Measurements from ENCODE around the gene ST3GAL6.

GRCh38 chr3:98805571-98805970 is 42.4 kb downstream of the ST3GAL6 start:
- TF ChIP-seq CEBPB (IDR thresholded peaks at IDR 0.05; ENCODE audit: borderline replicate concordance, low read depth, low read length) = no peak
- no peak for TF ChIP-seq CTCF (CRISPR knock-in tag; IDR thresholded peaks at IDR 0.05)
- no peak for TF ChIP-seq SMAD3 (CRISPR knock-in tag; IDR thresholded peaks at IDR 0.05)
- TF ChIP-seq FOXK1 (CRISPR knock-in tag; IDR thresholded peaks at IDR 0.05; ENCODE audit: borderline replicate concordance, low read depth) = no peak
- no peak for TF ChIP-seq ZNF326 (CRISPR knock-in tag; IDR thresholded peaks at IDR 0.05; ENCODE audit: borderline replicate concordance)
- no peak for TF ChIP-seq KAT2B (IDR thresholded peaks at IDR 0.05; ENCODE audit: borderline replicate concordance, low read depth, low read length)
- no peak for TF ChIP-seq ZFYVE20 (CRISPR knock-in tag; IDR thresholded peaks at IDR 0.05; ENCODE audit: borderline replicate concordance, low read depth)
- no peak for TF ChIP-seq FOXJ3 (CRISPR knock-in tag; IDR thresholded peaks at IDR 0.05; ENCODE audit: borderline replicate concordance)
- TF ChIP-seq FOXK2 (IDR thresholded peaks at IDR 0.05) = no peak
- TF ChIP-seq TCF12 (IDR thresholded peaks at IDR 0.05) = no peak
- TF ChIP-seq TCF12 (CRISPR knock-in tag; IDR thresholded peaks at IDR 0.05) = no peak
- no peak for TF ChIP-seq CREB1 (IDR thresholded peaks at IDR 0.05)
- no peak for TF ChIP-seq CREB1 (CRISPR knock-in tag; IDR thresholded peaks at IDR 0.05)
- no peak for TF ChIP-seq ARNTL (CRISPR knock-in tag; IDR thresholded peaks at IDR 0.05)
- no peak for TF ChIP-seq ELK4 (CRISPR knock-in tag; IDR thresholded peaks at IDR 0.05; ENCODE audit: borderline replicate concordance)
- no peak for TF ChIP-seq FOXA3 (CRISPR knock-in tag; IDR thresholded peaks at IDR 0.05)
